SK-N-SH (cell line): ENCODE measurements around the gene C20orf204.

Source experiments
- CTCF ChIP-seq: fragments of 200-600 bp; sonication (generic); IDR thresholded peaks from 2 replicates; pipeline ENCODE4 v1.6.1; 2017; ENCODE audit warnings: antibody characterized with exemption, mild to moderate bottlenecking, moderate library complexity
- ELF1 ChIP-seq: IDR thresholded peaks from 2 replicates; pipeline ENCODE4 v1.4.0; 2012
- EP300 ChIP-seq, 2 experiments: IDR thresholded peaks; 2 replicates each; pipeline versions ENCODE4 v1.4.0 to v1.6.1; 2012; ENCODE audit warnings: borderline replicate concordance in 1 of 2, low read depth in 1 of 2, low read length in 1 of 2
- FOXJ3 ChIP-seq: sonication (generic); formaldehyde crosslinking; IDR thresholded peaks from 2 replicates; pipeline ENCODE4 v1.5.1; 2020; ENCODE audit warnings: mild to moderate bottlenecking, missing genetic modification reagents
- MXI1 ChIP-seq: IDR thresholded peaks from 2 replicates; pipeline ENCODE4 v1.6.1; 2012; ENCODE audit warnings: mild to moderate bottlenecking, low read depth, low read length, improper control_type of control experiment
- POLR2AphosphoS5 ChIP-seq: IDR thresholded peaks from 2 replicates; pipeline ENCODE4 v1.6.1; 2012; ENCODE audit warnings: low read depth, low read length
- REST ChIP-seq: IDR thresholded peaks from 2 replicates; pipeline ENCODE4 v1.6.1; 2012; ENCODE audit warnings: mild to moderate bottlenecking, low read depth, low read length, moderate library complexity
- RFX5 ChIP-seq: IDR thresholded peaks from 2 replicates; pipeline ENCODE4 v1.6.1; 2012; ENCODE audit warnings: mild to moderate bottlenecking, improper control_type of control experiment, low read length

- TF ChIP-seq EP300 (IDR thresholded peaks at IDR 0.05; ENCODE audit: borderline replicate concordance in 1 of 2, low read depth in 1 of 2, low read length in 1 of 2) (no peak), ELF1 (no peak), RFX5 (no peak), MXI1 (no peak), CTCF (no peak), FOXJ3 (CRISPR knock-in tag) (no peak), POLR2AphosphoS5 (no peak), REST (no peak)
Observed at GRCh38 chr20:64036346-64037198, 590 bp downstream of the C20orf204 start.
